ENCODE measurements around the gene SIX1.

GRCh38 chr14:60621386-60621785 is 27.9 kb downstream of the SIX1 start:
- TF ChIP-seq CTCF (IDR thresholded peaks at IDR 0.05) (no peak), POLR2A (IDR thresholded peaks at IDR 0.05) (no peak)
